Ureter (tissue), 1 donor: ENCODE data around the gene ENOX1. TPM values are rescaled to one million over a fixed set of nuclear protein-coding genes. Genes with fewer than 3 reads are reported as not detected.
"Not testable (repeated sequence)": the region's sequence is repeated elsewhere in the genome, so short reads cannot be mapped to it uniquely, and the experiment has no call there.

Experiments used
- DNase-seq: peaks from one replicate; pipeline ENCODE4 v3.0.0-alpha.2; 2020; ENCODE audit warnings: low spot score
- total RNA-seq: library from RNA; stranded (reverse); gene quantifications from one replicate; pipeline ENCODE4 v1.2.4, GENCODE V29; 2023
- donor health status: DM: yes; HTN: yes; CAD: no.

ENOX1 gene
- total RNA-seq, 1 donor from 2014 or later, result 7.1 TPM

GRCh38 chr13:43432958-43433357 lies 353.8 kb downstream of the ENOX1 start:
- DNase-seq, result no peak

DNA sequence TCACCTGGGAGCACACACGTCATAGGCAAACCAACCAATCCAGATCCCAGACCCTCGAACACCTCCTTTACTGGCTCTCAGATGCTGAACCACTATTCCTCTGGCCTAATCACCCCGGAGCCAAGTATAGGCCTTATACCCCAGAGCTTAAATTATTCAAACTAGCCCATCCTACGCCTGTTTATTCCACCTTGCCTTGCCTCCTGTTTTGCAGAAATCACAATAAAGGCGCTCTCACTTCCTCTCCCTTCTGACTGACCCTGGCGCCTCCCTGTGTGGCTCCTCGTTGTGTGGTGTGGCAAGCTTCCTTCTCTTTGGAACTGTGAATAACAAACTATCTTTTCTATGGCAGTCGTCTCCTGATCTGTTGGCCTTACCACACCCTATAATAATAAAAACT lies 354.9 kb downstream of the ENOX1 start:
- no peak for DNase-seq

GRCh38 chr13:43431290-43431716 lies 355.5 kb downstream of the ENOX1 start:
- DNase-seq, result no peak

- no peak for DNase-seq
These were observed 358.1 kb downstream of the ENOX1 start for GRCh38 chr13:43428545-43429296.

- DNase-seq, result no peak
These were observed 360.4 kb downstream of the ENOX1 start for GRCh38 chr13:43426355-43426754.

DNA sequence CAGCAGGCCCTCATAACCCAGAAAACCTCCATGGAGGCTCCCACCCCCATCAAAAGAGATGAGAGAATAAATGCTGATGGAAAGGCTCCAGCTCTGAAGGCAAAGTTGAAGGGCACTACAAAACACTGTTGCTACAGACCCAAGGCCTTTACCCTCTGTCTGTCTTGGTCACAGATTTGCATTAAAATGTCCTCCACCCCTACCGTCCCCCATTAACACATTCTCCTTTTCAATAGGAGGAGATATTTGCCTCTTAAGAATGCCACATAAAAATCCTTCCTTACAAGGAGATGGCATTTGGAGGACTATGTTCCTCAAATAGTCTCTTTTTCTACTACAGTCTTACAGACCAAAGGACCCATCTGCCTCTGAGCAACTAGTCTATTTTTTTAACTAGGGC lies 361.5 kb downstream of the ENOX1 start:
- no peak for DNase-seq

GRCh38 chr13:43424412-43424811 lies 362.4 kb downstream of the ENOX1 start:
- no peak for DNase-seq

GRCh38 chr13:43422116-43422515 lies 364.7 kb downstream of the ENOX1 start:
- no peak for DNase-seq

DNA sequence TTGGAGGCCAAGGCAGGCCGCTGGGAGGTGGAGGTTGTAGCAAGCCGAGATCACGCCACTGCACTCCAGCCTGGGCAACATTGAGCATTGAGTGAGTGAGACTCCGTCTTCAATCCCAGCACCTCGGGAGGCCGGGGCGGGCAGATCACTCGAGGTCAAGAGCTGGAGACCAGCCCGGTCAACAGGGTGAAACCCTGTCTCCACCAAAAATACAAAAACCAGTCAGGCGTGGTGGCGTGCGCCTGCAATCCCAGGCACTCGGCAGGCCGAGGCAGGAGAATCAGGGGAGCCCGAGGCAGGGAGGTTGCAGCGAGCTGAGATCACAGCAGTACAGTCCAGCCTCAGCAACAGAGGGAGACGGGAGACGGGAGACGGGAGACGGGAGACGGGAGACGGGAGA lies 369.9 kb downstream of the ENOX1 start:
- not testable (repeated sequence) for DNase-seq

- not testable (repeated sequence) for DNase-seq
These were observed 370.4 kb downstream of the ENOX1 start for GRCh38 chr13:43416408-43416807.

DNA sequence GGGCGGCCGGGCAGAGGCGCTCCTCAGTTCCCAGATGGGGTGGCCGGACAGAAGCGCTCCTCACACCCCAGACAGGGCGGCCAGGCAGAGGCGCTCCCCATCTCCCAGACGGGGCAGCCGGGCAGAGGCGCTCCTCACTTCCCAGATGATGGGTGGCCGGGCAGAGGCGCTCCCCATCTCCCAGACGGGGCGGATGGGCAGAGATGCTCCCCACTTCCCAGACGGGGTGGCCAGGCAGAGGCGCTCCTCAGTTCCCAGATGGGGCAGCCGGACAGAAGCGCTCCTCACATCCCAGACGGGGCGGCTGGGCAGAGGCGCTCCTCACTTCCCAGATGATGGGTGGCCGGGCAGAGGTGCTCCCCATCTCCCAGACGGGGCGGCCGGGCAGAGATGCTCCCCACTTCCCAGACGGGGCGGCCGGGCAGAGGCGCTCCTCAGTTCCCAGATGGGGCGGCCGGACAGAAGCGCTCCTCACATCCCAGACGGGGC lies 370.8 kb downstream of the ENOX1 start:
- DNase-seq, result not testable (repeated sequence)

DNA sequence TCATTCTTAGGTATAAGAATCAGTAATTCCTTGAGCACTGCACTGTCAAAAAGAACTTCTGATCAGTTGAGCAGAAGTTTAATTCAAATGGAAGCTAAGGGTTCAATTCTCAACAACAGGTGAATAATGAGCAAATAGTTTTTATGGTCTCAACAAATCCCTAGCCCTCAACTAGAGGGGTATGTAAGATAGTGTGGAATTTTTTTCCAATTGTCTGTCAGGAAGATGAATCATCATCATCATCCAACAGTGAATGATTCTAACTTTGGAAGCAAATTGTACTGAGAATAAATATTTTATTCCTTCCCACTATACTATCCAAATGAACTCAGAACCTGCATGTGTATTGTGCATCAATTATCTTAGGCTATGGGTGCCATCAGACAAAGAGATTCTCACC lies 372.7 kb downstream of the ENOX1 start:
- no peak for DNase-seq

- peak; percentile 55 for DNase-seq
These were observed 375.0 kb downstream of the ENOX1 start for GRCh38 chr13:43411741-43412140.

DNA sequence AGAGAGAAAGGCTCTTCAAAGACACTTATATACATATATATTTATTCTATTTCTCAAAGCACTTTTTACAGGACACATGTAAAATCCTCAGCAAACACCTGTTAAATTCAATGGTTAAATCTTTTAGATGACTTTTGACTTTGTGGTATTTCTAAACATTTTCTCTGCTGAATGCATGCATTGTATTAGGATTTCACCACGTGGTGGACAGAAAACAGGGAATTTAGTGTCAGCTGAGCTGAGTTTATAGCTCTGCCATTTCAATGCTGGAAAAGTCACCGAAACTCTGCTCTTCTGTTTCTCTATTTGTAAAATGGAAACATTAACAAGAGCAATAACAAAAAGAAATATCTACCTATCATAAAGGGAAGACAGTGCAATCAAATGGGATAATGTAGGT lies 375.6 kb downstream of the ENOX1 start:
- no peak for DNase-seq

DNA sequence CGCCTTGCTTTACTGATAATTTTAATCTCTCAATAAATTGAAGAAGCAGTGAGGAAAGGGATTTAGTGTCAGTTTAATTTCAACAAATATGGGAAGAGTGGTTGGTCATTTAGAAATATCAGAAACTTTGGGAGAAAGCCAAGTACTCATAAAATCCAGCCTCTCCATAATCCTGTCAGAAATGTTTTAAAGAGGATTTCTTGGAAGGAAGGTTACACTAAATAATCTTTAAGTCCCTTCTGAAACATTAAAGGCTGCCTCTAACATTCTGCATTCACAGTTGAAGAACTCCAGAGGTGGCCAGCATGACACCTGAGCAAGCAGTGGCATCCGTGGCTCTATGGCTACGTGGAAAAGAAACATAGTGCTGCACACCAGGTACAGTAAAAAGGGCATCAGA lies 378.5 kb downstream of the ENOX1 start:
- no peak for DNase-seq

- no peak for DNase-seq
These were observed 379.7 kb downstream of the ENOX1 start for GRCh38 chr13:43407023-43407581.

DNA sequence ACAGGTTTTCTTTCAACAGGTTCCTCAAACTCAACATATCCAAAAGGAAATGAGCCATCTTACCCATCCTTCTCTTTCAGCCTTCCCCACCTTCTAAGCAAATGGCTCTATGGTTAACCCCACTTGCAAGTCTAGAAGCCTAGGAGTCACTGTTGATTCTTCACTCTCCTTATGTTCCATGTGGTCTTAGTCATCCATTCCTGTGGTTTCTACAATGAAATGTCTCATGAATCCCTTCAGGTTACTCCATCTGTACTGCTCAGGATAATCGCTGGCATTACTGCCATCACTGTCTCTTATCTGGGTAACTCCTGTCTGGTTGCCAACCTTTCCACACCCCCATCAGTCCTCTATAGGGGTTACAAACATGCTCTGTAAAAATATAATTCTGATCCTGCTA lies 381.3 kb downstream of the ENOX1 start:
- no peak for DNase-seq

- DNase-seq, result no peak
These were observed 384.4 kb downstream of the ENOX1 start for GRCh38 chr13:43402380-43402779.

DNA sequence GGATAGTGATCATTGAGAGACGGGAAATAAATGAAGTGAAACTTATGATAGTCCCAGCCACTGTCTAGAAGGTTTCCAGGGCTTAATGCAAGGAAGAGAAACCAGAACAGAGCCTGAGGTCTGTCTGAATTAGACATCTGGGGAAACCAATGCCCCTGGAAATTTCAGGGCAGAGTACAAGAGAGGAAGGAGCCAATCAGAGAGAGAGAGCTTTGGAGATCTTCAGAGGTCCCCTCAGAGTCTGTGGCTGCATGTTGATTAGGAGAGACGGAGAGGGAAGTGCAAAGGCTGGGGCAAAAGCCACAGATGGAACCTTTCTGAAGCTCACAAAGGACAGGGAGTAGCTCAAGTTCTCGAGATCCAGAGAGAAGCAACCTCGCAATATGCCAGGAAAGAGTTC lies 385.4 kb downstream of the ENOX1 start:
- DNase-seq, result no peak

DNA sequence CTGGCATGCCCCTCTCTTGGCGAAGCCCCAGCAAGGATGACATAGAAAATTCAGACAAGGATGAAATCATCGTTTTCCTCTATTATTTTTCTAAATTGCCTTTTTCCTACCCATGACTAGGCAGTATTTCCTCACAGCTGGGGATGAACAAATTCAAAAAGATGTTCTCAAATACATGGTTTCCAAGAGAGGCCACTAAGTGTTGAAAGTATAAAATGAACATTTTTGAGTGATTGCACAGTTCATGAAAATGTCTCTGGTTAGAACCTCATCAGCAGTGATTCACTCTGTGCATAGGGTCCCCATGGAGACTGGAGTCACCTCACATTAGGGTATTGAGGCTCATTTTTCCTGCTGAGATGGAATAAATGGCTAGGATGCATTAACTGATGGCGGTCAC lies 389.7 kb downstream of the ENOX1 start:
- no peak for DNase-seq

- no peak for DNase-seq
These were observed 395.7 kb downstream of the ENOX1 start for GRCh38 chr13:43391036-43391435.

DNA sequence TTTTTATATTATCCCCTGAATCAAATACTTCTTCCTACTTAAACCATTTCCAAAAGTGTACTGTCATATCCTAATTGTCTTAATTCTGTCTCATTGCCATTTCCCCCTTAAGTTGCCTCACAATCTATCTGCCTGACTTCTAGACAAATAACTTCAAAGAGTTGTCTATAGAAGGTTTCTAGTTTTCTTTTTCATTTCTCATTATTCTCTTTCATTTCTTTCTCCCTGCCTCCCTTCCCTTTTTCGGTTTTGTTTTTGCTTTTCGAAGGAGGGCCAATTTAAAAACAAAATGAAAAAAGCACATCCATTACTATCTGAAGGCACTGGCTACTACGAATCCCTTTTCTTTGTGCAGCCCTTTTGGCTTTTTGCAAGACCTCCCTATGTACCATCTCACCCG lies 396.2 kb downstream of the ENOX1 start:
- no peak for DNase-seq

DNA sequence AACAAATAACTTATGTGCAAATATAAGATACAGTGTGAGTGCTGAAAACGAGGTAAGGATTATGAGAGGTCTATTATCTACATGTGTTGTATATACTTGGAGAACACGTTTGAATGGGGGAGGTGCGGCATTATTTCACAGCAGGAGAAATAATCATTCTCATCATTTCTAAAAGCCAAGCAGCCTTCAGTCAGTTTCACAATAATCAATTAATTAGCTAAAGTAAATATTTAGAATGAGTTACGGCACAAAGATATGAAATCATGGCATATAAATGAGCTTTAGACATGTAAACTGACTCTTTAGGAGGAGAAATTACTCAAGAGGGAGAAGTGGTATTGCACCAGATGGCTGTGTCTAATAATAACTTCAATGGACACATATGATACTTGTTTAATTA lies 396.8 kb downstream of the ENOX1 start:
- DNase-seq, result no peak

- no peak for DNase-seq
These were observed 397.2 kb downstream of the ENOX1 start for GRCh38 chr13:43389573-43389972.
